H1 (cell line): Measurements from ENCODE around the gene TLCD5. TPM values are rescaled to one million over a fixed set of nuclear protein-coding genes. Genes with fewer than 3 reads are reported as not detected.

ENCODE experiments used
- JUN ChIP-seq: IDR thresholded peaks from 2 replicates; pipeline ENCODE4 v1.6.1; 2011; ENCODE audit warnings: low read depth, mild to moderate bottlenecking, improper control_type of control experiment, low read length
- JUND ChIP-seq: IDR thresholded peaks from 2 replicates; pipeline ENCODE4 v1.6.1; 2011; ENCODE audit warnings: mild to moderate bottlenecking, improper control_type of control experiment, low read length
- MAX ChIP-seq: IDR thresholded peaks from 2 replicates; pipeline ENCODE4 v1.6.1; 2012; ENCODE audit warnings: inconsistent platforms
- SRF ChIP-seq: IDR thresholded peaks from 2 replicates; pipeline ENCODE4 v1.6.1; 2011; ENCODE audit warnings: mild to moderate bottlenecking, low read depth, low read length, moderate library complexity
- polyA plus RNA-seq, 7 experiments: library from polyadenylated mRNA; depleted of rRNA in 3 of 7; stranded (reverse) in 5 of 7; unstranded in 2 of 7; fragments of >200 nt in 5 of 7; fragments of 200-250 nt in 2 of 7; gene quantifications; 1 replicate in 5 of 7; 2 replicates in 1 of 7; 4 replicates in 1 of 7; pipeline versions ENCODE4 v1.2.1 to v1.2.3, GENCODE V29; 2011 to 2013; ENCODE audit warnings: missing spikeins in 2 of 7, mixed read lengths in 2 of 7
- total RNA-seq: library from RNA; stranded (reverse); fragmentation: NEBNext Ultra II Directional; extraction: Animal tissue kit (Norgen Biotek cat#: 25700); gene quantifications from 2 replicates; pipeline ENCODE4 v1.2.1, GENCODE V29; 2021

TLCD5 gene
- total and polyA plus RNA-seq, 2 of the 8 experiments (the other 6 are each of a cell fraction or from before 2014, with no cell fraction given), result 9.5 to 10.1 TPM

GRCh38 chr11:120284272-120284671, 40.8 kb upstream of the TLCD5 start (continued):
- TF ChIP-seq SRF (no peak), JUN (no peak), MAX (no peak), JUND (no peak)
